Measurements from ENCODE around the gene CXorf65. TPM values are rescaled to one million over a fixed set of nuclear protein-coding genes. Genes with fewer than 3 reads are reported as not detected.
A peak's percentile ranks its signal among the peaks of the same experiment; 100 is the strongest.

The CXorf65 gene
- total RNA-seq, 4 donors from 2014 or later, result not detected

- DNase-seq (ENCODE audit: low spot score) (no peak), ATAC-seq (ENCODE audit: low FRiP score) (no peak)
- TF ChIP-seq, protein P1, sequence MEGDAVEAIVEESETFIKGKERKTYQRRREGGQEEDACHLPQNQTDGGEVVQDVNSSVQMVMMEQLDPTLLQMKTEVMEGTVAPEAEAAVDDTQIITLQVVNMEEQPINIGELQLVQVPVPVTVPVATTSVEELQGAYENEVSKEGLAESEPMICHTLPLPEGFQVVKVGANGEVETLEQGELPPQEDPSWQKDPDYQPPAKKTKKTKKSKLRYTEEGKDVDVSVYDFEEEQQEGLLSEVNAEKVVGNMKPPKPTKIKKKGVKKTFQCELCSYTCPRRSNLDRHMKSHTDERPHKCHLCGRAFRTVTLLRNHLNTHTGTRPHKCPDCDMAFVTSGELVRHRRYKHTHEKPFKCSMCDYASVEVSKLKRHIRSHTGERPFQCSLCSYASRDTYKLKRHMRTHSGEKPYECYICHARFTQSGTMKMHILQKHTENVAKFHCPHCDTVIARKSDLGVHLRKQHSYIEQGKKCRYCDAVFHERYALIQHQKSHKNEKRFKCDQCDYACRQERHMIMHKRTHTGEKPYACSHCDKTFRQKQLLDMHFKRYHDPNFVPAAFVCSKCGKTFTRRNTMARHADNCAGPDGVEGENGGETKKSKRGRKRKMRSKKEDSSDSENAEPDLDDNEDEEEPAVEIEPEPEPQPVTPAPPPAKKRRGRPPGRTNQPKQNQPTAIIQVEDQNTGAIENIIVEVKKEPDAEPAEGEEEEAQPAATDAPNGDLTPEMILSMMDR (IDR thresholded peaks at IDR 0.05), result no peak
These were observed 20.6 kb downstream of the CXorf65 start for GRCh38 chrX:71085900-71086299.

- ATAC-seq (ENCODE audit: low FRiP score), result no peak
- DNase-seq (ENCODE audit: low spot score), result no peak
- TF ChIP-seq, protein P1 (IDR thresholded peaks at IDR 0.05), result no peak
These were observed 23.7 kb downstream of the CXorf65 start for GRCh38 chrX:71082822-71083221.

- TF ChIP-seq, protein P1 (IDR thresholded peaks at IDR 0.05), result no peak
- DNase-seq (ENCODE audit: low spot score) (no peak), ATAC-seq (ENCODE audit: low FRiP score) (no peak)
These were observed 24.4 kb downstream of the CXorf65 start for GRCh38 chrX:71082124-71082647.

DNA sequence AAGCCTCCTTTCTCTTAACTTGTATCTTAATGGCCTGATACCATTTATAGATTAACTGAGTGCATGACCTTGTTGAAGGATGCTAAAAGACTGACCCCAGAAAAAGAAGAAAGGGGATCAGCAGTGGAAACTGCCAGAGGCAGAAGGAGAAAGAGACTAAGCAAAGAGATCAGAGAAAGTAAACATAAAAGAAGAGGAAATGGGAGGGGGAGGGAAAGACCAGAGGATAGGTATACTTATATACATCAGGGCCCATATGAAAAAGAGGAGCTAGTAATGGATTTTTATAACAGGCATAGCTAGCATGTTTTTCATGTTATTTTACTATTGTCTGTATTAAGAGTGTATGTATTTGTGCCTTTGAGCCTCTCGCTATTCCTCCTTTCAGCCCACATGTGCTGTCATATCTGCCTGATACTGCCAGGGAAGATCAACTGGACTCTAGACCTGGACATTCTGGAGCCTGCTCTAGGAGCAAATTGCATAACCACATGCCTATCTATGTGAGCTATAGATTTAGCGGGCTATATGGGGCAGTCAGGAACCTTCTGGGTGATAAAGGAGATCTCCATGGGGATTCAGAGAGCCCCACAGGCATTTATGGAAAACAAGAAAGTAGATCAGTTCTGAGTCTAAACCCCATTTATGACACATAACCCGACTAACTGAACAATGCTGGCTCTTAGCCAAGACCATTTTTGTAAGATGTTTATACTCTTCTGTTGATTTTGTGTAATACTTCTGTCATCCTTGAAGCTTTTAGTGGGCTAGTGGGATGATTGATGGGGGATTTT lies 25.0 kb downstream of the CXorf65 start:
- TF ChIP-seq, protein P1 (IDR thresholded peaks at IDR 0.05), result no peak
- DNase-seq (ENCODE audit: low spot score) (no peak), ATAC-seq (ENCODE audit: low FRiP score) (no peak)

GRCh38 chrX:71070531-71070930 lies 36.0 kb downstream of the CXorf65 start:
- TF ChIP-seq, protein P1 (IDR thresholded peaks at IDR 0.05), result no peak
- ATAC-seq (ENCODE audit: low FRiP score) (no peak), DNase-seq (ENCODE audit: low spot score) (no peak)

- TF ChIP-seq, protein P1 (IDR thresholded peaks at IDR 0.05), result peak in 2 of 3 donors; percentile 27 to 85
- ATAC-seq (ENCODE audit: low FRiP score) (peak; percentile 97), DNase-seq (ENCODE audit: low spot score) (peak; percentile 61)
These were observed 38.3 kb downstream of the CXorf65 start, which contains the start of gene SNX12 for GRCh38 chrX:71068044-71068918. Gene SNX12, minus strand, starts transcription at chrX:71068334. Its CDS starts 28 bp downstream, at chrX:71068306.

Measured in omental fat pad (tissue), 4 donors.